GM21619 (cell line): ENCODE results near the gene PCDHGA2.
"Not testable (repeated sequence)": the region's sequence is repeated elsewhere in the genome, so short reads cannot be mapped to it uniquely, and the experiment has no call there.

Experiments used
- ATAC-seq: cut with Tn5 transposase; IDR thresholded peaks from one replicate; pipeline ENCODE4 v1.9.1; 2021; ENCODE audit not compliant: unreplicated experiment

Gene PCDHGA2

GRCh38 chr5:141346017-141346416, 7.5 kb downstream of the PCDHGA2 start:
- not testable (repeated sequence) for ATAC-seq

GRCh38 chr5:141349917-141350619, 11.5 kb downstream of the PCDHGA2 start, which contains the start of gene PCDHGB1:
PCDHGB1 (plus strand) TSS chr5:141350099; CDS start chr5:141350261, 162 bp downstream.
- ATAC-seq, result no peak

GRCh38 chr5:141351591-141351990, 13.0 kb downstream of the PCDHGA2 start:
- no peak for ATAC-seq

GRCh38 chr5:141354900-141355469, 16.4 kb downstream of the PCDHGA2 start, which contains the start of gene PCDHGA4:
PCDHGA4 (plus strand) TSS chr5:141355021; CDS start chr5:141355108, 87 bp downstream.
- ATAC-seq, result no peak

- ATAC-seq, result no peak
Observed at GRCh38 chr5:141355641-141356040, 17.1 kb downstream of the PCDHGA2 start.

- ATAC-seq, result no peak
Observed at GRCh38 chr5:141356133-141356532, 17.6 kb downstream of the PCDHGA2 start.

- ATAC-seq, result no peak
Observed at GRCh38 chr5:141356950-141357349, 18.4 kb downstream of the PCDHGA2 start.

- ATAC-seq, result peak; percentile 84
Observed at GRCh38 chr5:141359790-141360426, 21.3 kb downstream of the PCDHGA2 start, which contains the start of gene PCDHGB2. PCDHGB2 (plus strand) TSS chr5:141359994; CDS start chr5:141360136, 142 bp downstream.

- no peak for ATAC-seq
Observed at GRCh38 chr5:141360685-141361084, 22.1 kb downstream of the PCDHGA2 start.

GRCh38 chr5:141362719-141363118, 24.2 kb downstream of the PCDHGA2 start:
- ATAC-seq, result no peak

GRCh38 chr5:141363952-141364660, 25.5 kb downstream of the PCDHGA2 start, which contains the start of gene PCDHGA5:
PCDHGA5 (plus strand) TSS chr5:141364162; CDS start chr5:141364331, 169 bp downstream.
- no peak for ATAC-seq

- no peak for ATAC-seq
Observed at GRCh38 chr5:141366016-141366896, 27.7 kb downstream of the PCDHGA2 start.

- ATAC-seq, result peak; percentile 97
Observed at GRCh38 chr5:141369994-141370848, 31.7 kb downstream of the PCDHGA2 start, which contains the start of gene PCDHGB3. PCDHGB3 (plus strand) TSS chr5:141370242; CDS start chr5:141370395, 153 bp downstream.

GRCh38 chr5:141371572-141372475, 33.3 kb downstream of the PCDHGA2 start:
- ATAC-seq, result no peak

- no peak for ATAC-seq
Observed at GRCh38 chr5:141373673-141374317, 35.2 kb downstream of the PCDHGA2 start, which contains the start of gene PCDHGA6. PCDHGA6 (plus strand) TSS chr5:141373891; CDS start chr5:141374084, 193 bp downstream.

GRCh38 chr5:141374627-141375026, 36.1 kb downstream of the PCDHGA2 start:
- no peak for ATAC-seq

GRCh38 chr5:141375444-141376155, 37.0 kb downstream of the PCDHGA2 start:
- ATAC-seq, result not testable (repeated sequence)
